ENCODE data around the gene ACACB.

The ACACB gene

GRCh38 chr12:109221277-109221931, 105.0 kb downstream of the ACACB start:
- no peaks in the 10 kb centered on the region for H3K27me3 ChIP-seq (ENCODE audit: insufficient read depth, low read length)

DNA sequence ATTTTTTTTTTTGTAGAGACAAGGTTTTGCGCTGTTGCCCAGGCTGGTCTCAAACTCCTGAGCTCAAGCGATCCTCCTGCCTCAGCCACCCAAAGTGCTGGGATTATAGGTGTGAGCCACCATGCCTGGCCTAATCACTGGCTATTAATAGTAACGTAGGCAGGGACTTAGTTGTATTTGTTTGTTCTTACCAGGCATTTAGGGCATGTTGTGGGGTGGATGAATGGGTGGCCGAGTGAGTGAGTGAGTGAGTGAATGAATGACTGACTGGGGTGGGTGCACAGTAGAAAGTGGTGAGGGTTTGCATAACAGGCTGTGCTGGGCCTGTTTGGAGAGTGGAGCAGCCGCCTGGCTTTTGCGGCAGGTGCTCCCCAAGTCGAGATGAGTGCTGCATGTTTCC, 105.7 kb downstream of the ACACB start:
- H3K27ac ChIP-seq (ENCODE audit: low read depth, low read length, poor library complexity, severe bottlenecking) = no peak overlapping the region
- no peak overlapping the region for H2AFZ ChIP-seq (ENCODE audit: low read length)
- no peaks in the 10 kb centered on the region for H3K27me3 ChIP-seq (ENCODE audit: insufficient read depth, low read length)
- no peaks in the 10 kb centered on the region for H3K79me2 ChIP-seq (ENCODE audit: insufficient read depth, low read length)
- no peak overlapping the region for H3K4me2 ChIP-seq (ENCODE audit: low read length)
- H3K9me2 ChIP-seq (ENCODE audit: low read depth, low read length) = no peaks in the 10 kb centered on the region
- H3K4me3 ChIP-seq (ENCODE audit: low read depth, low read length, poor library complexity, severe bottlenecking) = no peak overlapping the region
- H3K36me3 ChIP-seq (ENCODE audit: insufficient read depth, low read length) = no peaks in the 10 kb centered on the region
- no peaks in the 10 kb centered on the region for H3K4me1 ChIP-seq (ENCODE audit: insufficient read depth, low read length, severe bottlenecking)
- H3K9ac ChIP-seq (ENCODE audit: low read length) = no peak overlapping the region
- no peak for TF ChIP-seq EZH2 (IDR thresholded peaks at IDR 0.05; ENCODE audit: borderline replicate concordance, low read length)
- TF ChIP-seq, protein P1, sequence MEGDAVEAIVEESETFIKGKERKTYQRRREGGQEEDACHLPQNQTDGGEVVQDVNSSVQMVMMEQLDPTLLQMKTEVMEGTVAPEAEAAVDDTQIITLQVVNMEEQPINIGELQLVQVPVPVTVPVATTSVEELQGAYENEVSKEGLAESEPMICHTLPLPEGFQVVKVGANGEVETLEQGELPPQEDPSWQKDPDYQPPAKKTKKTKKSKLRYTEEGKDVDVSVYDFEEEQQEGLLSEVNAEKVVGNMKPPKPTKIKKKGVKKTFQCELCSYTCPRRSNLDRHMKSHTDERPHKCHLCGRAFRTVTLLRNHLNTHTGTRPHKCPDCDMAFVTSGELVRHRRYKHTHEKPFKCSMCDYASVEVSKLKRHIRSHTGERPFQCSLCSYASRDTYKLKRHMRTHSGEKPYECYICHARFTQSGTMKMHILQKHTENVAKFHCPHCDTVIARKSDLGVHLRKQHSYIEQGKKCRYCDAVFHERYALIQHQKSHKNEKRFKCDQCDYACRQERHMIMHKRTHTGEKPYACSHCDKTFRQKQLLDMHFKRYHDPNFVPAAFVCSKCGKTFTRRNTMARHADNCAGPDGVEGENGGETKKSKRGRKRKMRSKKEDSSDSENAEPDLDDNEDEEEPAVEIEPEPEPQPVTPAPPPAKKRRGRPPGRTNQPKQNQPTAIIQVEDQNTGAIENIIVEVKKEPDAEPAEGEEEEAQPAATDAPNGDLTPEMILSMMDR (IDR thresholded peaks at IDR 0.05; ENCODE audit: low read length) = no peak
- no peaks in the 10 kb centered on the region for H3F3A ChIP-seq (ENCODE audit: insufficient read depth, low read length)
- H4K20me1 ChIP-seq (ENCODE audit: insufficient read depth, low read length) = no peaks in the 10 kb centered on the region
- H3K9me3 ChIP-seq (ENCODE audit: low read length) = no peaks in the 10 kb centered on the region

More at GRCh38 chr12:109221277-109221931, 105.0 kb downstream of the ACACB start:
- Histone ChIP-seq H4K20me1 (ENCODE audit: insufficient read depth, low read length) (no peaks in the 10 kb centered on the region), H3K4me2 (ENCODE audit: low read length) (no peak overlapping the region), H3K4me3 (ENCODE audit: low read depth, low read length, poor library complexity, severe bottlenecking) (no peak overlapping the region), H3K36me3 (ENCODE audit: insufficient read depth, low read length) (no peaks in the 10 kb centered on the region), H3K9me3 (ENCODE audit: low read length) (no peaks in the 10 kb centered on the region), H3K79me2 (ENCODE audit: insufficient read depth, low read length) (no peaks in the 10 kb centered on the region), H3K9me2 (ENCODE audit: low read depth, low read length) (no peaks in the 10 kb centered on the region), H2AFZ (ENCODE audit: low read length) (no peak overlapping the region), H3K9ac (ENCODE audit: low read length) (no peak overlapping the region), H3F3A (ENCODE audit: insufficient read depth, low read length) (no peaks in the 10 kb centered on the region), H3K4me1 (ENCODE audit: insufficient read depth, low read length, severe bottlenecking) (no peaks in the 10 kb centered on the region), H3K27ac (ENCODE audit: low read depth, low read length, poor library complexity, severe bottlenecking) (no peak overlapping the region)
- TF ChIP-seq, protein P1 (IDR thresholded peaks at IDR 0.05; ENCODE audit: low read length) = no peak
- TF ChIP-seq EZH2 (IDR thresholded peaks at IDR 0.05; ENCODE audit: borderline replicate concordance, low read length) = no peak

GRCh38 chr12:109222496-109222895, 106.1 kb downstream of the ACACB start:
- Histone ChIP-seq H3K27ac (ENCODE audit: low read depth, low read length, poor library complexity, severe bottlenecking) (no peak overlapping the region), H4K20me1 (ENCODE audit: insufficient read depth, low read length) (no peaks in the 10 kb centered on the region), H3K36me3 (ENCODE audit: insufficient read depth, low read length) (no peaks in the 10 kb centered on the region), H3K9ac (ENCODE audit: low read length) (no peak overlapping the region), H3K27me3 (ENCODE audit: insufficient read depth, low read length) (no peaks in the 10 kb centered on the region), H3K79me2 (ENCODE audit: insufficient read depth, low read length) (no peaks in the 10 kb centered on the region), H3K9me3 (ENCODE audit: low read length) (no peaks in the 10 kb centered on the region), H3F3A (ENCODE audit: insufficient read depth, low read length) (no peaks in the 10 kb centered on the region), H2AFZ (ENCODE audit: low read length) (no peak overlapping the region), H3K4me3 (ENCODE audit: low read depth, low read length, poor library complexity, severe bottlenecking) (no peak overlapping the region), H3K9me2 (ENCODE audit: low read depth, low read length) (no peaks in the 10 kb centered on the region), H3K4me2 (ENCODE audit: low read length) (no peak overlapping the region), H3K4me1 (ENCODE audit: insufficient read depth, low read length, severe bottlenecking) (no peaks in the 10 kb centered on the region)
- TF ChIP-seq, protein P1 (IDR thresholded peaks at IDR 0.05; ENCODE audit: low read length) = no peak
- TF ChIP-seq EZH2 (IDR thresholded peaks at IDR 0.05; ENCODE audit: borderline replicate concordance, low read length) = no peak

Data from OCI-LY1 (cell line).